ENCODE measurements around the gene BIN1. TPM values are rescaled to one million over a fixed set of nuclear protein-coding genes. Genes with fewer than 3 reads are reported as not detected.

Gene BIN1
- total RNA-seq, 2 experiments from 2014 or later, result 1.5 to 14.1 TPM

DNA sequence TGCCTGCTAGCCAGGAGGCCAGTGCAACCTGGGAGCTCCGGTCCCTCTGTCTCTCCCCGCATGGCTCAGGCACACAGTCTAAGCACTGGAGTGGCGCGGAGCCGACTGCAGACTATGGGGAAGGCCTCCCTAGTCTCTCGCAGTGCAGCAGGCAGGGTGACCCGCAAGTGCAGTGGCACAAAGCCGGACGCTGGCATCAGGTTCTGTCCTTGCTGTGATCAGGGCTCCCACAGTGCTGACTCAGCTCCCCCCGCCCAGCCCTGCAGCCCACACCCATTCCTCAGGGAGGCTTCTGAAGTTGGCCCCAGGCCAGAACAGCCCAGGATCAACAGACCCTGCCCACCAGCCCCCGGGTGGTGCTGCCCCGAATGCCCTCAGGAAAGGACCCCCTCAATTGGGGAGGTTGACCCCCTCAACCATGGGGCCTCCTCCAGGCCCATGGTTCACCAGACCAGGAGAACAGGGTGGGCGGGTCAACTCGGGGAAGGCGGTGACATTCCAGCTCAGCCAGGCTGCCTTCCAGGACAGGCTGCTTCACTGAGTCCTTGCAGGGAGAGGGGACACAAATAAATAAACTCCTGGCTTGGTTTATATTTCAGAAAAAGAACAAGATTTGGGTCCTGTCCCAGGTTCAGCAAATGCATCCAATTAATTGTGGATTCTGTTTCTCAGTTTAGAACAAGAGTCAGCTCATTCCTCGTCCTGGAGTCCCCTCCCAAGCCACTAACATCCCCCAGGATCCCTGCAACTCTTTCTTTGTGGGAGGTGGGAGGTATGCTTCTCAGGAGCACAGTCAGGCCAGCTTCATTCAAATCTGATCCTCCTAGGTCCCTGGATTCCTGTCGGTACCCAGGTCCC is 12.2 kb downstream of the BIN1 start:
- H3K9me2 ChIP-seq (ENCODE audit: insufficient read depth, low read length), result no peaks in the 10 kb centered on the region
- no peaks in the 10 kb centered on the region for H3K79me2 ChIP-seq (ENCODE audit: insufficient read depth, low read depth, low read length)
- no peaks in the 10 kb centered on the region for H3K36me3 ChIP-seq (ENCODE audit: insufficient read depth, low read length)
- ChIA-PET POLR2A (no interaction called here), CTCF (ENCODE audit: unreplicated experiment) (no interaction called here)
- intact Hi-C loops (cut with micrococcal nuclease; ENCODE audit: unreplicated experiment), result no loop called here
- BruUV-seq (replicated peaks), result no TSS peak
- no peak overlapping the region for H2AFZ ChIP-seq (ENCODE audit: low read length)
- TF ChIP-seq, protein P1, sequence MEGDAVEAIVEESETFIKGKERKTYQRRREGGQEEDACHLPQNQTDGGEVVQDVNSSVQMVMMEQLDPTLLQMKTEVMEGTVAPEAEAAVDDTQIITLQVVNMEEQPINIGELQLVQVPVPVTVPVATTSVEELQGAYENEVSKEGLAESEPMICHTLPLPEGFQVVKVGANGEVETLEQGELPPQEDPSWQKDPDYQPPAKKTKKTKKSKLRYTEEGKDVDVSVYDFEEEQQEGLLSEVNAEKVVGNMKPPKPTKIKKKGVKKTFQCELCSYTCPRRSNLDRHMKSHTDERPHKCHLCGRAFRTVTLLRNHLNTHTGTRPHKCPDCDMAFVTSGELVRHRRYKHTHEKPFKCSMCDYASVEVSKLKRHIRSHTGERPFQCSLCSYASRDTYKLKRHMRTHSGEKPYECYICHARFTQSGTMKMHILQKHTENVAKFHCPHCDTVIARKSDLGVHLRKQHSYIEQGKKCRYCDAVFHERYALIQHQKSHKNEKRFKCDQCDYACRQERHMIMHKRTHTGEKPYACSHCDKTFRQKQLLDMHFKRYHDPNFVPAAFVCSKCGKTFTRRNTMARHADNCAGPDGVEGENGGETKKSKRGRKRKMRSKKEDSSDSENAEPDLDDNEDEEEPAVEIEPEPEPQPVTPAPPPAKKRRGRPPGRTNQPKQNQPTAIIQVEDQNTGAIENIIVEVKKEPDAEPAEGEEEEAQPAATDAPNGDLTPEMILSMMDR (conservative IDR thresholded peaks at IDR 0.05; ENCODE audit: low read length), result no peak
- no peak for TF ChIP-seq EZH2phosphoT487 (IDR thresholded peaks at IDR 0.05; ENCODE audit: borderline replicate concordance, low read depth, low read length)
- H3K4me3 ChIP-seq (ENCODE audit: low read depth, low read length, poor library complexity, severe bottlenecking), result no peak overlapping the region
- no peak overlapping the region for H3K27ac ChIP-seq (ENCODE audit: low read depth, low read length, poor library complexity, severe bottlenecking)
- H3K9me3 ChIP-seq (ENCODE audit: low read length), result no peaks in the 10 kb centered on the region
- H3K4me1 ChIP-seq (ENCODE audit: insufficient read depth, low read length, poor library complexity, severe bottlenecking), result no peaks in the 10 kb centered on the region
- no peaks in the 10 kb centered on the region for H4K20me1 ChIP-seq (ENCODE audit: insufficient read depth, low read length)
- DNase-seq (ENCODE audit: low spot score), result no peak
- H3K4me2 ChIP-seq (ENCODE audit: low read length), result no peak overlapping the region

DNA sequence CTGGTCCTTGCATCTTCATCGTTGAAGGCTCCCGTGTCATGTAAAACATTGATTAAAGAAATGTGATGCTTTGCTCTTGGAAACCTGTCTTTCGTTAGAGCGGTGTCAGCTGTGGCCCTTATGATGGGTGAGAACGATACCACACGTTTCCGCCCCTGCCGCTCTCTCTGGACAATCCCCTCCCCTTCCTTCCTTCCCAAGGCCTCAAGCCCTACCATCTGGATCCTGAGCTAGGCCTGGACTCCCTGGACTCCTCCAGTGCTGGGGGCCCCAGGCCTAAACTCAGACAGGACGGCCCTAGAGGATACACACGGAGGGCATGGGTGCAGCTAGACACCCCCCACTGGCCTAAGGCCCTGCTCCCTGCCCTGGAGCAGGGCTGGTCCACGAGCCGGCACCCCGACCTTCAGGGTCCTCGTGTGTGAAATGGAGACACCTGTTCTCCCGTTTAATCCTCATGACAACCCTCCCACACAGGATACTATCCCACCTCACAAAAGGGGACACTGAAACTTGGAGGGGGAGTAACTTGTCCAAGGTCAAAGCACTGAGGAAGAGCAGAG is 13.2 kb downstream of the BIN1 start:
- H3K27ac ChIP-seq (ENCODE audit: low read depth, low read length, poor library complexity, severe bottlenecking), result no peak overlapping the region
- no TSS peak for BruUV-seq (replicated peaks)
- DNase-seq (ENCODE audit: low spot score), result no peak
- no peaks in the 10 kb centered on the region for H4K20me1 ChIP-seq (ENCODE audit: insufficient read depth, low read length)
- H3K79me2 ChIP-seq (ENCODE audit: insufficient read depth, low read depth, low read length), result no peaks in the 10 kb centered on the region
- intact Hi-C loops (cut with micrococcal nuclease; ENCODE audit: unreplicated experiment), result no loop called here
- H3K4me2 ChIP-seq (ENCODE audit: low read length), result no peak overlapping the region
- ChIA-PET POLR2A (no interaction called here), CTCF (ENCODE audit: unreplicated experiment) (no interaction called here)
- H3K4me1 ChIP-seq (ENCODE audit: insufficient read depth, low read length, poor library complexity, severe bottlenecking), result no peaks in the 10 kb centered on the region
- H3K9me2 ChIP-seq (ENCODE audit: insufficient read depth, low read length), result no peaks in the 10 kb centered on the region
- no peaks in the 10 kb centered on the region for H3K36me3 ChIP-seq (ENCODE audit: insufficient read depth, low read length)
- TF ChIP-seq, protein P1 (conservative IDR thresholded peaks at IDR 0.05; ENCODE audit: low read length), result no peak
- TF ChIP-seq EZH2phosphoT487 (IDR thresholded peaks at IDR 0.05; ENCODE audit: borderline replicate concordance, low read depth, low read length), result no peak
- H3K4me3 ChIP-seq (ENCODE audit: low read depth, low read length, poor library complexity, severe bottlenecking), result no peak overlapping the region
- H3K9me3 ChIP-seq (ENCODE audit: low read length), result no peaks in the 10 kb centered on the region
- H2AFZ ChIP-seq (ENCODE audit: low read length), result no peak overlapping the region

DNA sequence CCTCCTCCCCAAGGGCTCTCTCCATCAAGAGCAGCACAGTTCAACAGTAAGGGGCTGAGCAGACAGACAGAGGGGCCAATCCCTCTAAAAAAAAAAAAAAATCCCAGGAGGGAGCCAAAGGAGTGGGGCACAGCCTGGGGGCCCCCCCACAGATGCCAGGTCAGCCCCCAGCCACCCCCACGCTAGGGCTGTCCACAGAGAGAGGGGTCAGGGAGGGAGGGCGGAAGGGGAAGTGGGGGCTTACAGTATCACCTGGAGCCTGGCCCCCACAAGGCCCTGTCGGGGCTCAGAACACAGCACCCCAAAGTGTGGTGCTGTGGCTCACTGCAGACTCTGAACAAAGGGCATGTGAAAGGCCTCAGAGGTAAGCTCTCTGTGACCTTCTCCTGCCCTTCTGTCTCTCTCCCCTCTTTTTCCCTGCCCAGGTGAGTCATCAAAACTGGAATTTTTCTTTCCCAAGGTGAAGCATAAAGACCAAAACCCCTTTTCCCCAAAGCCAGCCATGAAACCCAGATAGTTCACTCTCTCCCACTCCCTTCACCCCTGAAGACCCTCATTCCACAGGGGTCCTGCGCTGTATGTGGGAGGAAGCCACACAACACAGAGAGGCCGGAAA is 13.9 kb downstream of the BIN1 start:
- ChIA-PET CTCF (ENCODE audit: unreplicated experiment) (no interaction called here), POLR2A (no interaction called here)
- TF ChIP-seq EZH2phosphoT487 (IDR thresholded peaks at IDR 0.05; ENCODE audit: borderline replicate concordance, low read depth, low read length), result no peak
- TF ChIP-seq, protein P1 (conservative IDR thresholded peaks at IDR 0.05; ENCODE audit: low read length), result no peak
- DNase-seq (ENCODE audit: low spot score), result no peak
- Histone ChIP-seq H4K20me1 (ENCODE audit: insufficient read depth, low read length) (no peaks in the 10 kb centered on the region), H3K4me2 (ENCODE audit: low read length) (no peak overlapping the region), H3K9me2 (ENCODE audit: insufficient read depth, low read length) (no peaks in the 10 kb centered on the region), H3K79me2 (ENCODE audit: insufficient read depth, low read depth, low read length) (no peaks in the 10 kb centered on the region), H3K4me1 (ENCODE audit: insufficient read depth, low read length, poor library complexity, severe bottlenecking) (no peaks in the 10 kb centered on the region), H3K4me3 (ENCODE audit: low read depth, low read length, poor library complexity, severe bottlenecking) (no peak overlapping the region), H3K27ac (ENCODE audit: low read depth, low read length, poor library complexity, severe bottlenecking) (no peak overlapping the region), H3K9me3 (ENCODE audit: low read length) (no peaks in the 10 kb centered on the region), H3K36me3 (ENCODE audit: insufficient read depth, low read length) (no peaks in the 10 kb centered on the region), H2AFZ (ENCODE audit: low read length) (no peak overlapping the region)
- intact Hi-C loops (cut with micrococcal nuclease; ENCODE audit: unreplicated experiment), result no loop called here
- BruUV-seq (replicated peaks), result no TSS peak
